ENCODE measurements around the gene SLC38A5.

Gene SLC38A5

DNA sequence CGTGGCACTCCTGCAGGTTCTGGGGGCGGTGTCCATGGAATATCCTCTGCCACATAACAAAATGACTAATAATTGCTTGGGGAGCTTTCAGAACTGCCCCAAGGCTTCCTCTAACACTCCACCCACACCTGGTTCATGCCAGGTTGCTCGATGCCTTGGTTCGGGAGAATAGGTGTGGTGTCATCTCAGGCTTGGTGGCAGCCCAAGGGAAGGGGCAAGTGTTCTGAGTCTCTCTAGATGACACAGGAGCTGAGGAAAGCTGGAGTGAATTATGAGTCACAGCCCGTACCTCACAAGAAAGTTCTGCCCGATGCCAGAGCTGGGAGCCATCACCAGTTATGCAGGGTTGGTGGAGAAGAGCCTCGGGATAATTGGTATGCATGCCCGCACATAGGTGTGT is 20.6 kb upstream of the SLC38A5 start:
- DNase-seq, result no peak

GRCh38 chrX:48489892-48490291 is 19.8 kb upstream of the SLC38A5 start:
- no peak for DNase-seq

GRCh38 chrX:48489296-48489695 is 19.2 kb upstream of the SLC38A5 start:
- DNase-seq, result no peak

DNA sequence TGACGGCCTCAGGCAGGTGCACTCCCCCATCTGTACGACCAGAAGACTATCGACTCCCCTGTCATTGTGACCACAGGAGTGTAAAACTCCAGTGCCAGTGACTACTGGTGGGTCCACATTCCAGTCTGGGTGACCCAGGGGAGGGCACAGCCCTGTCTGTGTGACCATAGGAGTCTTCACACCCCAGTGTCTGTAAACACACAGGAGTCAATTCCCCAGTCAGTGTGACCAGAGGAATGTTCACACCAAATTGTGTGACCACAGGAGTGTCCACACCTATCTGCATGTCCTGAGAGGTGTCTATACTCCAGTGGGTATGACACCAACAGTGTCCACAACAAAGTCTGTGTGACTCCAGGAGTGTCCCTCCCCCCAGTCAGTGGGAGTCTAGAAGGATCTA is 18.0 kb upstream of the SLC38A5 start:
- no peak for DNase-seq

DNA sequence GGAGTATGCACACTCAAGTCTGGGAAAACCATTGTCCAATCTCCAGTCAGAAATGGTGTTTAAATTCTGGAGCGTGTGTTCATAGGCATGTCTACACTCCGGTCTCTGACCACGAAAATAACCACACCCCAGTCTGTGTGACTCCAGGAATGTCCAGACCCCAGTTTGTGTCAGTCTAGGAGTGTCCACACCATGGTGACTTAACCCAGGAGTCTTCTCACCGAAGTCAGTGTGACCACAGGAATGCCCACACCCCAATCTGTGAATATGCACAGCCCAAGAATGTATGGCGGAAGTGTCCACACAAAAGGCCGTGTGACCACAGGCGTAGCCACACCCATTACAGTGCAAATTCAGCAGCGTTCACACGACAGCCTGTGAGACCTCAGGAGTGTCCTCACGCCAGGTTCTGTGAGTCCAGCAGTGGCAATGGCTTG is 17.3 kb upstream of the SLC38A5 start:
- no peak for DNase-seq

GRCh38 chrX:48482526-48482925 is 12.5 kb upstream of the SLC38A5 start:
- DNase-seq, result no peak

GRCh38 chrX:48480583-48480982 is 10.5 kb upstream of the SLC38A5 start:
- no peak for DNase-seq

- DNase-seq, result no peak
Observed at GRCh38 chrX:48480142-48480541, 10.1 kb upstream of the SLC38A5 start.

GRCh38 chrX:48478806-48479205 is 8.7 kb upstream of the SLC38A5 start:
- no peak for DNase-seq

- no peak for DNase-seq
Observed at GRCh38 chrX:48477960-48478755, 8.1 kb upstream of the SLC38A5 start.

- no peak for DNase-seq
Observed at GRCh38 chrX:48476919-48477318, 6.9 kb upstream of the SLC38A5 start.

GRCh38 chrX:48475774-48476577 is 5.9 kb upstream of the SLC38A5 start, which contains the start of gene FTSJ1:
Gene FTSJ1, plus strand, starts transcription at chrX:48476199. Its CDS starts 1,849 bp downstream, at chrX:48478048.
- DNase-seq, result peak; percentile 89

- no peak for DNase-seq
Observed at GRCh38 chrX:48475296-48475695, 5.2 kb upstream of the SLC38A5 start.

DNA sequence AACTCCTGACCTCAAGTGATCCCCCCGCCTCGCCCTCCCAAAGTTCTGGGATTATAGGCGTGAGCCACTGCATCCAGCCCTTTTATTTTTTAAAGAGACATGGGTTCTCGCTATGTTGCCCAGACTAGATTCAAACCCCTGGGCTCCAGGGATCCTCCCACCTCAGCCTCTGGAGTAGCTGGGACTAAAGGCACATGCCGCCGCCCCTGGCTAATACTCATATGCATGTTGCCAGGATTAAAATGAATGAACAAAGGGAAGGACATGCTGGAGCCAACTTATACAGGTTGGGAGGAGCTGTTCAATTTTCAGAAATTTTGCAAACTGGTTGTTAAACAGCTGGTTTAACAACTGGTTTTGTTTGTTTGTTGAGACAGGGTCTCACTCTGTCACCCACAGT is 4.5 kb upstream of the SLC38A5 start:
- DNase-seq, result no peak

GRCh38 chrX:48474127-48474526 is 4.1 kb upstream of the SLC38A5 start:
- no peak for DNase-seq

- no peak for DNase-seq
Observed at GRCh38 chrX:48473704-48473990, 3.6 kb upstream of the SLC38A5 start.

DNA sequence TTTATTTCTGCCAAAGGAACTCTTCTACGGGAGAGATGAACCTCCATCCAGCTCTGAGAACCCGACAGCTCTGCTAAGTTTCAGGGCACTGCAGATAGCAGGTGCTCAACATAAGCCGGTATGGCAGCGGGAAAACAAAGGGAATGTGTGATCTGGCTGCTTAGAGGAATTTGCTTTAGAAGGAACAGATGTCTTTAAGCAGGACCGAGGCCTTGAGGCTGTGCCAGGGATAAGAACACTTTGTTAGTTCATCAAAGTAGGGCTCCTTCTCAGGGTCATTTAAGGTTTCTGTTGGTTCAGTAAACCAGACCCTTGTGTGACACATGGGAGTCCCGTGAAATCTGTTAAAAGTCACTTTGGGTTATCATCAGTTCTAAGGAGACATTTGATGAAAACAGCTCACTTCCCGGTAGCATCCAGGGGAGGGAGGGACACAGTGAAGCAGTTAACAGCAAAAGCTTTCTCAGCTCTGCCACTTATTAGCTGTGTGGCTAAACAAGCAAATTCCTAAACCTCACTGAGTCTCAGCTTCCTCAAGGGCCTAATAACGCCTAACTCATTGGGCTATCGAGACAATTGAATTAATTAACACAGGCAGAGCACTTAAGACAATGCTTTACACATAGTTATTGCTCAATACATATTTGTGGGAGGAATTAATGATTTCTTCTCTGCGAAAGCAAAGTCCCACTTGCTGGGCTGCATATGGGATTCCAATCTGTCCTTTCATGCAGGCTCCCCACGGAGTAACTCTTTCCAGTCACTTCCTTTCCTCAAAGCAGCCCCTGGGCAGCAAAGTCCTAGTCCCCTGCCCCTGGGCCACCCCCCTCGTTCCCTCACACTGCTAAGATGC is 3.0 kb upstream of the SLC38A5 start:
- DNase-seq, result no peak

GRCh38 chrX:48472225-48472624 is 2.2 kb upstream of the SLC38A5 start:
- no peak for DNase-seq

- DNase-seq, result no peak
Observed at GRCh38 chrX:48471504-48471903, 1.4 kb upstream of the SLC38A5 start.

DNA sequence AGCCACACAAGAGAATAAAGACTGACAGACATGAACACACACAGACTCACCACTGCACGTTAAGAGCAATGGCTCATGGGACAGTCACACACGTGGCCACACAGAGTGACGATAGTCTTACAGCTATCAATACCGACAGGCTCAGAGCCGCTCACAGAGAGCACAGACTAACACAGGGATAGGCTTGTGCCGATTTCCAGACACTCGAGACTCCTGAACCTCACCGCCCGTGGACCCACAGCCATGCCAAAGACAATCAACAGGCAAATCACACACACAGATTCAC is 716 bp upstream of the SLC38A5 start:
- DNase-seq, result no peak

DNA sequence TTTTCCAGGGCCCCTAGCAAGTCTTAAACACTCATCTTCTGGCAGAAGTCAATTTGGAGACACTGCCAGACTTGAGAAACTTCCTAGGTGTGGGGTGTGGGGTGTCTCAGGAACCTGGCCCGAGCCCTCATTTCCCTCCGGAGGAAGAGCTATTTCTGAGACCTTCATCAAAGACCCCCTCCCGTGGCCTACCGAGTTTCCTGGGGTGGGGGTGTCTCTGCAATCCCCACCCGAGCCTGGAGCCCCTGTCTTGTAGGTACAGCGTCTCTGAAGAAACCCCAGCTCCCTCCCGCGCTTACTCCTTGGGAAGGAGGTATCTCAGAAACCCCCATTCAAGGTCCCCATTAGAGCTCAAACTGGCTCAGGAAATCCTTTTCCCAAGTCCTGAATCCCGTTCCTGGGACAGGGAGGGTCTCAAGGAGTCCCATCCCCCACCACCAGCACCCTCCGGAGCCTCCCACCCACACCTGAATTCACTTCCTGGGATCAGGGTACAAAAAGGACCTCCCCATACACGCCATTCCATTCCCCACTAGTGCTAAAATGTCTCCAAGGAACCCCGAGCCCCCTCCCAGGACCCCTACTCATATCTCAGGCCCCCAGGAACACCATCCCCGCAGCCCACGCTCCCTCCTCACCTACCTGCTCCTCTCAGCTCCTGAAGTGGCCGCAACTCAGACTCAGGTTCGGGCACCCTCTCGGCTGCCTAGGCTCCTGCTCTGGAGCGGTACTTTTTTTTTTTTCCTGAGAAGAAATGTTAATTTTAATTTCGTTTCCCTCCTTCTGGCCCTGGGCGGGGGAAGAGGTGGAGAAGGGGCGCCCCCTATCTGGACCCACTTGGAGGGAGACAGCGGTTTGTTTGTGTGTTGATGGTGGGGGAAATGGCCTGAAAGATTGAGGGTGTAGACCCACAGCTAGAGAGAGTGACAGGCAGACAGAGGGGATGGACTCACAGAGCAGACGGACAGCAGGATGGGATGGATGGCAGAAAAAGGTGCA is 1.1 kb downstream of the SLC38A5 start:
- DNase-seq, result peak; percentile 48

DNA sequence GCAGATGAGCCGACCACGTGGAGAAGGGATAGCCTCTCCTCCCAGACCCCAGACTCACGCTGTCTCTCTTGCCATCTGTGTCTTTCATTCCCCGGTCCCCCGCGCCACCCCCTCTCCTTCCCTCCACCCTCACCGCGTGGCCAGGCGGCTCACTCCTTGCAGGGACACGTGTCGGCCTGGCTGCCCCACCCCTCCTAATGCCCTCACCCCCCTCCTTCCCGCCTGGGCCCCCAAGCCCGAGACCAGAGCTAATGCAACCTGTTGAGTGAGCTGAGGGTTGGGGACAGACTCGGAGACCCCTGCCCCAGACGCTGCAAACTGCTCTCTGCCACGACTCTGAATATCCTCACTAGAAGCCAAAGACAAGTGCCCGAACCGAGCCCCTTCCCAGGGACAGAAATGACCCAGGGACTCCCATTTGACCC is 1.8 kb downstream of the SLC38A5 start:
- peak; percentile 61 for DNase-seq
